GM12873 (cell line): ENCODE measurements around the gene DESI2.

ENCODE experiments used
- CTCF ChIP-seq: IDR thresholded peaks from 2 replicates; pipeline ENCODE4 v1.5.1; 2012; ENCODE audit warnings: low read depth, mild to moderate bottlenecking, moderate library complexity, low read length, control low read depth; ENCODE audit not compliant: insufficient read depth; ENCODE audit errors: missing control alignments

Gene DESI2

GRCh38 chr1:244628789-244629188, 24.1 kb upstream of the DESI2 start:
- TF ChIP-seq CTCF: no peak

GRCh38 chr1:244633140-244633539, 19.8 kb upstream of the DESI2 start:
- TF ChIP-seq CTCF: no peak

GRCh38 chr1:244634546-244634945, 18.4 kb upstream of the DESI2 start:
- no peak for TF ChIP-seq CTCF

- TF ChIP-seq CTCF: no peak
Measured at GRCh38 chr1:244636488-244637259, 16.3 kb upstream of the DESI2 start.

DNA sequence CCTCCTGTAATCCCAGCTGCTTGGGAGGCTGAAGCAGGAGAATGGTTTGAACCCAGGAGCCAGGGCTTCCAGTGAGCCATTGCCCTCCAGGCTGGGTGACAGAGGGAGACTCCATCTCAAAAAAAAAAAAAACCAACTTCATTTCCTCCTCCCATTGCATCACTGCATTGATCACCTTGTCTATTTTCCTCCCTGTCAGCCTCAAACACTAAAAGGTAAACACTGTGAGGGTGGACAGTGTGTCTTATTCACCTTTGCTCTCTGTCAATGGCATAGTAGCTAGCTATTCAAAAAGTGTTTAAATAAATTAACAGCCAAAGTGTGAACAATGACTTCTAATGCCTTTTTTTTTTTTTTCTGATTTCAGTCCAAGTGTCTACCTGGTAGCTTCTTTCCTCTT, 13.4 kb upstream of the DESI2 start:
- no peak for TF ChIP-seq CTCF

DNA sequence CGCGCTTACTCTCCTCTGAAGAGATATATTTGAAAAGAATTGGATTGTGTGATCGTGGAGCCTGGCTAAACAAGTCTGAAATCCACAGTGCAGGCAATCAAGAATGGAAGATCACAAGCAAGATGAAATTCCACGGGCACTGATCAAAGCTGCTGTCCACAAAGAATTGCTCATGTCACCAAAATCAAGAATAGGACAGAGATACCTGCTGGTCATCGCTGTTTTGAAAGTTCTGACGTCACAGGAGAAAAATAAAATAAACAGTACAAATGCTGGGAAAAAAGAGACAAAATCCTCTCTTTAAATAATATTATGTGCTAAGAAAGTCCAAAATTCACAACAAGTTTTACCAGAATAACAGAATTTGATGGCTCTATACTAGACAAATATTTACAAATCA, 12.0 kb upstream of the DESI2 start:
- no peak for TF ChIP-seq CTCF

GRCh38 chr1:244642526-244642925, 10.4 kb upstream of the DESI2 start:
- TF ChIP-seq CTCF: no peak
